ENCODE measurements around the gene ATXN1. TPM values are rescaled to one million over a fixed set of nuclear protein-coding genes. Genes with fewer than 3 reads are reported as not detected.

Gene ATXN1
- total RNA-seq, 4 donors from 2014 or later, result 42.4 to 74.9 (median 52.1) TPM

- TF ChIP-seq POLR2AphosphoS5 (IDR thresholded peaks at IDR 0.05) (no peak), EP300 (IDR thresholded peaks at IDR 0.05) (no peak), CTCF (IDR thresholded peaks at IDR 0.05) (no peak), POLR2A (IDR thresholded peaks at IDR 0.05; ENCODE audit: low read depth) (no peak)
- peaks cover 0 to under 1% (median 0%) of the 10 kb centered on the region in 4 donors for H3K36me3 ChIP-seq
- H3K9me3 ChIP-seq, result no peaks in the 10 kb centered on the region
- intact Hi-C loops (cut with DNase I), result no loop called here
- 85% methylated on average over 11 of the region's 11 CpGs for WGBS
- no peak overlapping the region for H3K27ac ChIP-seq (replicated peaks in 1 of 4)
- H3K4me3 ChIP-seq, result no peak overlapping the region
- H3K27me3 ChIP-seq, result no peaks in the 10 kb centered on the region
- H3K4me1 ChIP-seq, result peaks cover 0 to 7% (median 0%) of the 10 kb centered on the region in 4 donors
- DNase-seq (ENCODE audit: extremely low spot score), result peak; percentile 12
These were observed 169.7 kb downstream of the ATXN1 start for GRCh38 chr6:16591396-16592222.

GRCh38 chr6:16585805-16586204 is 175.5 kb downstream of the ATXN1 start:
- Histone ChIP-seq H3K27ac (replicated peaks in 1 of 4) (no peak overlapping the region), H3K9me3 (no peaks in the 10 kb centered on the region), H3K27me3 (no peaks in the 10 kb centered on the region), H3K4me3 (peak overlapping the region in 1 of 4 donors; percentile 25), H3K36me3 (peaks cover 0 to 24% (median 7%) of the 10 kb centered on the region in 4 donors), H3K4me1 (peaks cover 0 to 7% (median 0%) of the 10 kb centered on the region in 4 donors)
- intact Hi-C loops (cut with DNase I), result no loop called here
- TF ChIP-seq POLR2AphosphoS5 (IDR thresholded peaks at IDR 0.05), result no peak
- no peak for TF ChIP-seq EP300 (IDR thresholded peaks at IDR 0.05)
- TF ChIP-seq POLR2A (IDR thresholded peaks at IDR 0.05; ENCODE audit: low read depth), result no peak
- TF ChIP-seq CTCF (IDR thresholded peaks at IDR 0.05), result no peak
- WGBS, result 73% methylated on average over 6 of the region's 6 CpGs
- no peak for DNase-seq (ENCODE audit: extremely low spot score)

- peak overlapping the region in 1 of 4 donors; percentile 48 for H3K27ac ChIP-seq (replicated peaks in 1 of 4)
These were observed 178.0 kb downstream of the ATXN1 start for GRCh38 chr6:16583144-16583762.

GRCh38 chr6:16582446-16583143 is 178.7 kb downstream of the ATXN1 start:
- DNase-seq (ENCODE audit: extremely low spot score), result peak; percentile 37
- Histone ChIP-seq H3K4me3 (no peak overlapping the region), H3K27me3 (no peaks in the 10 kb centered on the region), H3K9me3 (no peaks in the 10 kb centered on the region), H3K27ac (replicated peaks in 1 of 4) (peak overlapping the region in 1 of 4 donors; percentile 48), H3K4me1 (peaks cover 0 to 4% (median 0%) of the 10 kb centered on the region in 4 donors), H3K36me3 (peaks cover 0 to 24% (median 7%) of the 10 kb centered on the region in 4 donors)
- 87% methylated on average over 3 of the region's 3 CpGs for WGBS
- intact Hi-C loops (cut with DNase I), result no loop called here
- TF ChIP-seq POLR2AphosphoS5 (IDR thresholded peaks at IDR 0.05) (no peak), EP300 (IDR thresholded peaks at IDR 0.05) (no peak), POLR2A (IDR thresholded peaks at IDR 0.05; ENCODE audit: low read depth) (no peak), CTCF (IDR thresholded peaks at IDR 0.05) (no peak)

More at GRCh38 chr6:16583144-16583762, 178.0 kb downstream of the ATXN1 start:
- WGBS, result 92% methylated on average over 12 of the region's 12 CpGs
- H3K27me3 ChIP-seq, result no peaks in the 10 kb centered on the region
- H3K4me1 ChIP-seq, result peaks cover 0 to 4% (median 2%) of the 10 kb centered on the region in 4 donors
- TF ChIP-seq POLR2AphosphoS5 (IDR thresholded peaks at IDR 0.05) (no peak), CTCF (IDR thresholded peaks at IDR 0.05) (no peak), EP300 (IDR thresholded peaks at IDR 0.05) (no peak)
- DNase-seq (ENCODE audit: extremely low spot score), result peak; percentile 53
- peak overlapping the region in 2 of 4 donors; percentile 14 to 32 for H3K4me3 ChIP-seq
- H3K36me3 ChIP-seq, result peaks cover 0 to 24% (median 7%) of the 10 kb centered on the region in 4 donors
- H3K9me3 ChIP-seq, result no peaks in the 10 kb centered on the region
- intact Hi-C loops (cut with DNase I), result no loop called here
